GM19452 (cell line): ENCODE results near the gene MTFR2.

Source experiments
- ATAC-seq: cut with Tn5 transposase; IDR thresholded peaks from one replicate; pipeline ENCODE4 v1.9.1; 2021; ENCODE audit not compliant: unreplicated experiment

Gene MTFR2

GRCh38 chr6:136249811-136250685 is at the start of gene MTFR2:
TSS of gene MTFR2 (minus strand) at chr6:136250311. CDS start at chr6:136249099, 1,212 bp downstream.
- ATAC-seq: peak; percentile 97

- no peak for ATAC-seq
Measured at GRCh38 chr6:136294621-136295020, 44.5 kb upstream of the MTFR2 start.

GRCh38 chr6:136290410-136291010 is 40.4 kb upstream of the MTFR2 start:
- peak; percentile 34 for ATAC-seq

GRCh38 chr6:136289579-136290409 is 39.7 kb upstream of the MTFR2 start, which contains the start of gene BCLAF1:
TSS of gene BCLAF1 (minus strand) at chr6:136289846. CDS start at chr6:136279866, 9,980 bp downstream.
- ATAC-seq: peak; percentile 92

- ATAC-seq: peak; percentile 44
Measured at GRCh38 chr6:136289327-136289578, 39.1 kb upstream of the MTFR2 start.

GRCh38 chr6:136288566-136289326 is 38.6 kb upstream of the MTFR2 start:
- peak; percentile 34 for ATAC-seq

GRCh38 chr6:136284909-136285308 is 34.8 kb upstream of the MTFR2 start:
- no peak for ATAC-seq

- no peak for ATAC-seq
Measured at GRCh38 chr6:136282906-136283305, 32.8 kb upstream of the MTFR2 start.

- ATAC-seq: no peak
Measured at GRCh38 chr6:136280032-136280609, 30.0 kb upstream of the MTFR2 start.

- ATAC-seq: no peak
Measured at GRCh38 chr6:136274062-136274461, 24.0 kb upstream of the MTFR2 start.

GRCh38 chr6:136265101-136265500 is 15.0 kb upstream of the MTFR2 start:
- no peak for ATAC-seq

GRCh38 chr6:136262940-136263339 is 12.8 kb upstream of the MTFR2 start:
- ATAC-seq: no peak

- no peak for ATAC-seq
Measured at GRCh38 chr6:136254851-136255466, 4.8 kb upstream of the MTFR2 start.

GRCh38 chr6:136253734-136254133 is 3.6 kb upstream of the MTFR2 start:
- ATAC-seq: no peak

GRCh38 chr6:136252441-136252840 is 2.3 kb upstream of the MTFR2 start:
- ATAC-seq: no peak

- ATAC-seq: no peak
Measured at GRCh38 chr6:136251394-136251793, 1.3 kb upstream of the MTFR2 start.

- ATAC-seq: peak; percentile 15
Measured at GRCh38 chr6:136250686-136251008, 536 bp upstream of the MTFR2 start.

- ATAC-seq: no peak
Measured at GRCh38 chr6:136249336-136249735, 775 bp downstream of the MTFR2 start.

GRCh38 chr6:136244061-136244616 is 6.0 kb downstream of the MTFR2 start:
- no peak for ATAC-seq
